NT2/D1 (cell line): ENCODE data around the gene PRXL2B.

Experiments
- DNase-seq: peaks from one replicate; pipeline ENCODE4 v3.0.0-alpha.2; 2011; ENCODE audit warnings: low read depth, low spot score
- H3K27me3 ChIP-seq: 2 replicates; pipeline ENCODE4 v1.6.0; 2011; ENCODE audit warnings: mild to moderate bottlenecking; ENCODE audit not compliant: insufficient read length, insufficient read depth
- H3K36me3 ChIP-seq: 2 replicates; pipeline ENCODE4 v1.6.1; 2011; ENCODE audit warnings: mild to moderate bottlenecking, low read length, mixed read lengths; ENCODE audit not compliant: insufficient read depth, insufficient read length
- H3K4me1 ChIP-seq: 2 replicates; pipeline ENCODE4 v1.5.1; 2011; ENCODE audit not compliant: insufficient read depth, insufficient read length
- H3K4me3 ChIP-seq: 2 replicates; pipeline ENCODE4 v1.5.1; 2011; ENCODE audit warnings: low read depth; ENCODE audit not compliant: insufficient read length
- H3K9ac ChIP-seq: 2 replicates; pipeline ENCODE4 v1.6.0; 2011; ENCODE audit warnings: low read depth; ENCODE audit not compliant: insufficient read length
- H3K9me3 ChIP-seq: 2 replicates; pipeline ENCODE4 v1.5.1; 2011; ENCODE audit warnings: mild to moderate bottlenecking, low read length; ENCODE audit not compliant: insufficient read depth
- SUZ12 ChIP-seq: IDR thresholded peaks from 2 replicates; pipeline ENCODE4 v1.6.1; 2011; ENCODE audit not compliant: insufficient read length, insufficient read depth; ENCODE audit errors: extremely low read depth
- YY1 ChIP-seq: IDR thresholded peaks from 2 replicates; pipeline ENCODE4 v1.6.1; 2011; ENCODE audit not compliant: insufficient read length, insufficient read depth
- ZNF274 ChIP-seq: IDR thresholded peaks from 2 replicates; pipeline ENCODE4 v1.6.1; 2011; ENCODE audit warnings: mild to moderate bottlenecking, low read depth, low read length

The PRXL2B gene

GRCh38 chr1:2580691-2581090 is 5.9 kb upstream of the PRXL2B start:
- DNase-seq = no peak
- Histone ChIP-seq H3K9me3 (no peaks in the 10 kb centered on the region; the same call in 1 of the 2 replicates), H3K4me3 (no peak overlapping the region), H3K9ac (no peak overlapping the region), H3K4me1 (peaks cover 3% of the 10 kb centered on the region), H3K27me3 (no peaks in the 10 kb centered on the region), H3K36me3 (peaks cover 5% of the 10 kb centered on the region)
- TF ChIP-seq SUZ12 (no peak), YY1 (no peak), ZNF274 (no peak)

- no peak overlapping the region for H3K9ac ChIP-seq
- no peaks in the 10 kb centered on the region for H3K27me3 ChIP-seq
- no peak overlapping the region for H3K4me3 ChIP-seq
- H3K9me3 ChIP-seq = no peaks in the 10 kb centered on the region; the same call in 1 of the 2 replicates
- peaks cover 3% of the 10 kb centered on the region for H3K4me1 ChIP-seq
- TF ChIP-seq SUZ12 = no peak
- no peak for TF ChIP-seq ZNF274
- TF ChIP-seq YY1 = no peak
- DNase-seq = no peak
- H3K36me3 ChIP-seq = peaks cover 5% of the 10 kb centered on the region
These were observed 4.2 kb upstream of the PRXL2B start for GRCh38 chr1:2582391-2582790.

DNA sequence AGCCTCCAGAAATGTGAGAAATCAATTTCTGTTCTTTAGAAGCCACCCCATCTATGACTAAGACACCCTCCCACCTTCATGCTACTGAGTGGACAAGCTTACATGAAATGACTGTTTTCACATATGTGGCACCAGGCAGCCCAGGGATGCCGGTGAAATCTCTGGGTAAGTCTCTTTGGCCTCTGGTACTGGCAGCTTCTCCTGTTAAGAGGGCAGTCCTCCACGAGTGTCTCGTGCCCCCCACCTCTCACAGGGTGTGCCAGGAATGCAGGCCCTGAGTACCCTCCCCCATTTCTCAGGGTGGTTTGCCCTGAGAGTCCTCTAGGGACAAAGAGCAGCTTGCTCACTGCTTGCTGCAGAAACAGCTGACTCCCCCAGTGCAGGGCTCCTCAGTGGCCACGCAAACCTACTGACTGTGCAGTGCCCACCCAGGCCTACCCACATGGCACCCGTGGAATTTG is 3.2 kb upstream of the PRXL2B start:
- TF ChIP-seq ZNF274 (no peak), SUZ12 (no peak), YY1 (no peak)
- peaks cover 3% of the 10 kb centered on the region for H3K4me1 ChIP-seq

GRCh38 chr1:2583871-2584351 is 2.7 kb upstream of the PRXL2B start:
- TF ChIP-seq SUZ12 = no peak
- TF ChIP-seq YY1 = no peak
- no peak for TF ChIP-seq ZNF274
- Histone ChIP-seq H3K36me3 (peaks cover 6% of the 10 kb centered on the region), H3K9me3 (no peaks in the 10 kb centered on the region; the same call in 1 of the 2 replicates), H3K4me1 (peaks cover 3% of the 10 kb centered on the region), H3K27me3 (no peaks in the 10 kb centered on the region), H3K4me3 (no peak overlapping the region), H3K9ac (no peak overlapping the region)
- no peak for DNase-seq

More for the DNA sequence above, 3.2 kb upstream of the PRXL2B start:
- Histone ChIP-seq H3K9ac (no peak overlapping the region), H3K36me3 (peaks cover 5% of the 10 kb centered on the region), H3K9me3 (no peaks in the 10 kb centered on the region; the same call in 1 of the 2 replicates), H3K27me3 (no peaks in the 10 kb centered on the region), H3K4me3 (no peak overlapping the region)
- DNase-seq = no peak

DNA sequence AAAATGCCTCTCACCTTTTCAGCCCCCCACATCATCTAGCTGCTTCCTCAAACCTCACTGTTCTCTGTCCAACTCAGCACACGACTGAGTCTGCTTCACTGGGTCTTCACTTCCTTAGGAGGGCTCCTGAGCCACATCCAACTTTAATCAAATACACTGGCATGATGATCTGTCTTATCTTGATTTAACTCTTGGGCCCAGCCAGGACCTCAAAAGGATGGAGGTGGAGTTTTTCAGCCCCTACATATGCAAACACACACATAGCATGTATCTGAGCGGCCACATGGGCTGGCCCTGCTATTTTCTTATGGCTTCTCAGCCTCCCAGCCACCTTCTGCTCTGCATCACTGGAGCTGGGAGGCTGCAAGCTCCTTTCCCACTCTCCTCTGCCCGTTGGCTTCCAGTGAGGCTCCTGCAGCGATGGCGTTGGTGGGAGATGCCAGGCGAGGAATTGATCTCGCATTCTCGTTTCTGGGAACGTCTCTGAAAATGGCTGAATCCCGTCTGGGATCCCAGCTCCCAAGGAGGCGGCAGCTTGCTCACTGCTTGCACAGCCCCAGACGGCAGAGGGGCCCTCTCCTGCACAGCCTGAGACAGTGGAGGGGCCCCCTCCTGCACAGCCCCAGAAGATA is 1.8 kb upstream of the PRXL2B start:
- Histone ChIP-seq H3K4me3 (no peak overlapping the region), H3K9ac (peak overlapping the region; percentile 36)

GRCh38 chr1:2585318-2586092 is 1.1 kb upstream of the PRXL2B start:
- peak overlapping the region; percentile 91 for H3K9ac ChIP-seq
- peaks cover 3% of the 10 kb centered on the region; the same call in 1 of the 2 replicates for H3K9me3 ChIP-seq
- no peak for TF ChIP-seq YY1
- no peak for TF ChIP-seq SUZ12
- no peak for TF ChIP-seq ZNF274
- peaks cover 3% of the 10 kb centered on the region for H3K4me1 ChIP-seq
- DNase-seq = no peak
- no peaks in the 10 kb centered on the region for H3K27me3 ChIP-seq
- H3K4me3 ChIP-seq = peak overlapping the region; percentile 84
- H3K36me3 ChIP-seq = peaks cover 12% of the 10 kb centered on the region

More for the DNA sequence above, 1.8 kb upstream of the PRXL2B start:
- peaks cover 12% of the 10 kb centered on the region for H3K36me3 ChIP-seq
- TF ChIP-seq YY1 = no peak
- no peak for TF ChIP-seq SUZ12
- TF ChIP-seq ZNF274 = no peak
- H3K27me3 ChIP-seq = no peaks in the 10 kb centered on the region
- H3K4me1 ChIP-seq = peaks cover 3% of the 10 kb centered on the region
- no peak for DNase-seq
- no peaks in the 10 kb centered on the region; the same call in 1 of the 2 replicates for H3K9me3 ChIP-seq
